ENCODE measurements around the gene P4HB.

GRCh38 chr17:81895400-81895799, 35.1 kb upstream of the P4HB start:
- TF ChIP-seq CTCF (conservative IDR thresholded peaks at IDR 0.05) (no peak), ZFX (IDR thresholded peaks at IDR 0.05) (no peak)
